Measurements from ENCODE around the gene SPRN.
"Not testable (repeated sequence)": the region's sequence is repeated elsewhere in the genome, so short reads cannot be mapped to it uniquely, and the experiment has no call there.

SPRN gene

GRCh38 chr10:133388973-133389818, 35.2 kb downstream of the SPRN start:
- no peak for DNase-seq (ENCODE audit: low read depth in 2 of 2, low spot score in 1 of 2)

DNA sequence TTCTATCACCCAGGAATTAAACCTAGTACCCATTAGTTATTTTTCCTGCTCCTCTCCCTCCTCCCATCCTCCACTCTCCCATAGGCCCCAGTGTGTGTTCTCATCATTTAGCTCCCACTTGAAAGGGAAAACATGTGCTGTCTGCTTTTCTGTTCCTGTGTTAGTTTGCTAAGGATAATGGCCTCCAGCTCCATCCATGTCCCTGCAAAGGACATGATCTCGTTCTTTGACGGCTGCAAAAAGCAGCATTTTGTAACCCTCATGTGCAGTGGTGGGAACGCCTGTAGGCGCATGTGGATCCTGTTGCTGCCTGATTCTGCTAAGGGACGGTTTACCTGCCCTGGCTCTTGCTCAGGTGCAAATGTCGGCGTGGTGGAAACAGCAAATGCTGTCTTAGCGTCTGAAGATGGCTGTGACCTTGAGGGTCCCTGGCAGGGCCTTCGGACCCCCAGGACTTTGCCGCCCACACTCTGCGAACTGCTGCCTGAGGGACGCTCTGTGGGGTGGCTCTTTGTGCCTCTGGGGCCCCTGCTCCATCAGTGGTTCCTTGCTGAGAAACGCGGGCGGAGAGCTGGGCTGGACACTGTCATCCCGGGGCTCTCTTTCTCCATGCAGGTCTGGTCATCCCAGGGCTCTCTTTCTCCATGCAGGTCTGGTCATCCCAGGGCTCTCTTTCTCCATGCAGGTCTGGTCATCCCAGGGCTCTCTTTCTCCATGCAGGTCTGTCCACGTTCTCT, 36.0 kb downstream of the SPRN start:
- DNase-seq (ENCODE audit: low read depth in 2 of 2, low spot score in 1 of 2): no peak

DNA sequence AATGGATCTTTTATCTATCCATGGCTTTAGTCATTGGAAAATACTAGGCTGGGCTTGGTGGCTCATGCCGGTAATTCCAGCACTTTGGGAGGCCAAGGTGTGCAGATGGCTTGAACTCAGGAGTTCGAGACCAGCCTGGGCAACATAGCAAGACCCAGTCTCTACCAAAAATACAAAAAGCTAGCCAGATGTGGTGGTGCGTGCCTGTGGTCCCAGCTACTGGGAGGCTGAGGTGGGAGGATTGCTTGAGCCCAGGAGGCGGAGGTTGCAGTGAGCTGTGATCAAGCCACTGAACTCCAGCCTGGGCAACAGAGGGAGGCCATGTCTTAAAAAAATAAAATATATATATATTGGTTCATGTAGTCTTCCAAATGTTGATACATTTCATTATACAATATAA, 37.5 kb downstream of the SPRN start:
- DNase-seq (ENCODE audit: low read depth in 2 of 2, low spot score in 1 of 2): not testable (repeated sequence)

DNA sequence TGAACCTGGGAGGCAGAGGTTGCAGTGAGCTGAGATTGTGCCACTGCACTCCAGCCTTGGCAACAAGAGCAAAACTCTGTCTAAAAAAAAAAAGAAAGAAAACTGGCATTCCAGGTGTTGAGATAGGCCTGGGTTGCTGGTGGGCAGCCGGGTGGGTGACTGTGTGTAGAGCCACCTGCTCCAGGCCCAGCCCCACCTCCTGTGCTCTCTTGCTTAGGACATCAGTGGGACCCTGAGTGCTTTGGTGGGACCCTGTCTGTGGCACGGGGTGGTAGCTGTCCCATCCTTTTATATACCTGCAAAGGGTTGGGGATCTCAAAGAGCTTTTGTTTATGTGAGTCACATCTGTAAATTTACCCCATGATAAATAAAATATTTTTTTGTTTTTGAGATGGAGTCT, 39.2 kb downstream of the SPRN start:
- no peak for DNase-seq (ENCODE audit: low read depth in 2 of 2, low spot score in 1 of 2)

GRCh38 chr10:133384071-133384470, 40.4 kb downstream of the SPRN start:
- no peak for DNase-seq (ENCODE audit: low read depth in 2 of 2, low spot score in 1 of 2)

- DNase-seq (ENCODE audit: low read depth in 2 of 2, low spot score in 1 of 2): no peak
Observed at GRCh38 chr10:133383551-133383950, 40.9 kb downstream of the SPRN start.

GRCh38 chr10:133381036-133381435, 43.4 kb downstream of the SPRN start:
- no peak for DNase-seq (ENCODE audit: low read depth in 2 of 2, low spot score in 1 of 2)

DNA sequence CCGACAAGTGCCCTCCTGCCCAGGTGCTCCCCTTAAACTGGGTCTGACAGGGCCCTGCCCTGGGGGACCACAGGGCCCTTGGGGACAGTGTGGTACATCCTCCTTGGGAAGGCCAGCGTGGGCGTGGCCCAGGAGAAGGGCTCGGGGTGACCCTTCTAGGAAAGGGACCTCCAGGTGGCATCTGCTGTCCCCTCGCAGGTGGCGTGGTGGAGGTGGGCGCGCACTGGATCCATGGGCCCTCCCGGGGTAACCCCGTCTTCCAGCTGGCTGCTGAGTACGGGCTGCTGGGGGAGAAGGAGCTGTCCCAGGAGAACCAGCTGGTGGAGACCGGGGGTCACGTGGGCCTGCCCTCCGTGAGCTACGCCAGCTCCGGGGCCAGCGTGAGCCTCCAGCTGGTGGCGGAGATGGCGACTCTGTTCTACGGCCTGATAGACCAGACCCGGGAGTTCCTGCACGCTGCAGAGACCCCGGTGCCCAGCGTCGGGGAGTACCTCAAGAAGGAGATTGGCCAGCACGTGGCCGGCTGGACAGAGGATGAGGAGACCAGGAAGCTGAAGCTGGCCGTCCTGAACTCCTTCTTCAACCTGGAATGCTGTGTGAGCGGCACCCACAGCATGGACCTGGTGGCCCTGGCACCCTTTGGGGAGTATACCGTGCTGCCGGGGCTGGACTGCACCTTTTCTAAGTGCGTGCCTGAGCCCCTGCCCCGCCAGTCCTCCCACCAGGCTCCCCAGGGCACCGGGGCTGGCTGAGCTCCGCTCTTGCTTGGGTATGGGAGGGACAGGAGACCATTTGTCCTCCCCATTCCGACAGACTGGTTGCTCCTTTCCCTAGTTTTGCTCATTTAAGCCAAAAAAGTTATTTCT, 44.4 kb downstream of the SPRN start:
- no peak for DNase-seq (ENCODE audit: low read depth in 2 of 2, low spot score in 1 of 2)

DNA sequence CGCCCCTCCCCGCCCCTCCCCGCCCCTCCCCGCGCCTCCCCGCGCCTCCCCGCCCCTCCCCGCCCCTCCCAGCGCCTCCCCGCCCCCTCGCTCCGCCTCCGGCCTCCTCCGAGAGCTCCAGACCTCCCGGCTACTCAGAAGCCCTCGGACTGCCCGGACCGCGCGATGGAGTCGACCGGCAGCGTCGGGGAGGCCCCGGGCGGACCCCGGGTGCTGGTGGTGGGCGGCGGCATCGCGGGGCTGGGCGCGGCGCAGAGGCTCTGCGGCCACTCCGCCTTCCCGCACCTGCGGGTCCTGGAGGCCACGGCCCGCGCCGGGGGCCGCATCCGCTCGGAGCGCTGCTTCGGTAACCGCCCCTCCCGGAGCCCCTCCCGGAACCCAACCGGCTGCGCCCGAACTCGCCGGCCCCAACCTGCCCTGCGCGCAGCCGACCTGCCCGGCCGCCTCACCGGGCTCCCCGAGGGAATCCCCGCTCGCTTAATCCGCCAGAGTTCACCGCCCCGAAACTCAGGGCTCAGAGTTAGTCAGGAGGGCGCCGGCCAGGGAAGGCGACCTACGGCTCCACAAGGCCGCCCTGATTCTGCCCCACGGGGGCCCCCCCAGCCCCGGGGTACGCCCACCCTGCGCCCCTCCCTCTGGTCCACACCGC, 45.1 kb downstream of the SPRN start, which contains the start of gene PAOX:
Gene PAOX (plus strand): TSS at position 111 of the 649 bp plus-strand sequence. CDS start 55 bp downstream, at position 166.
- peak in 1 of 2 donors; percentile 31 for DNase-seq (ENCODE audit: low read depth in 2 of 2, low spot score in 1 of 2)

DNA sequence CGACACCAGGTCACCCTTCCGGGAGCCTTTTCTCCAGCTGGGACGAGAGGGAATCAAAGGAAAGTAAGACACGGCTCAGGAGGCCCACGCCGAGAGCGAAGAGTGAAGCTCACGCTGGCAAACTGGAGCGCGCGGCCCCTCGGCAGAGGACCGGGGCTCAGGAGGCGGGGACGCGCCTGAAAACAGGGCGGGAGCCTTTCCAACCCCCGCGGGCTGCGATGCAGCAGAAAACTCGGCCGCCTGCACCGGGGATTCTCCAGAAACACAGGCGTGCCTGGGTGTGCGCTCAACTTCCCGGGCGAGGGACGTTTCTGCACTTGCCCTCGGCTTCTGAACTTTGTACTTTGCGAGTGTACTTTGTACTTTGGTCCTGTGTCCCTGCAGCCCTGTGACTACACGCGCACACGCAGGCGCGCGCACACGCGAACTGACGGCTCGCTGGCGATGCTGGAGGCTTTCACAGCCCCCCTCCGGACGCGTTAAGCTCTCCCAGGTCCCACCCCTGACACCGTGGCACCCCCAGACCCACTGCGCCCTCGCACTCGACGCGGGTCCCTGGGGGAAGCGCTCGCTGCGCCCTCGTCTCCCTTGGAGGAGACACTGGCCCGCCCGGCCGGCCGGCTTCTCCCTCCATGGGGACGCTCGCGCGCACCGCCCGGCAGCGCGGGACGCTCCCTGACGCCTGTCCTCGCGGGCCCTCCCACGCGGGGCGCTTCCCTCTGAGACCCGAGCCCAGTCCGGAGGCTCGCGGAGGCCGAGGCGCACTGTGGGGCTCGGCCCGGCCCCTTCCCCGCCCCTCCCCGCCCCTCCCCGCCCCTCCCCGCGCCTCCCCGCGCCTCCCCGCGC, 46.0 kb downstream of the SPRN start:
- peak in 1 of 2 donors; percentile 26 for DNase-seq (ENCODE audit: low read depth in 2 of 2, low spot score in 1 of 2)

DNA sequence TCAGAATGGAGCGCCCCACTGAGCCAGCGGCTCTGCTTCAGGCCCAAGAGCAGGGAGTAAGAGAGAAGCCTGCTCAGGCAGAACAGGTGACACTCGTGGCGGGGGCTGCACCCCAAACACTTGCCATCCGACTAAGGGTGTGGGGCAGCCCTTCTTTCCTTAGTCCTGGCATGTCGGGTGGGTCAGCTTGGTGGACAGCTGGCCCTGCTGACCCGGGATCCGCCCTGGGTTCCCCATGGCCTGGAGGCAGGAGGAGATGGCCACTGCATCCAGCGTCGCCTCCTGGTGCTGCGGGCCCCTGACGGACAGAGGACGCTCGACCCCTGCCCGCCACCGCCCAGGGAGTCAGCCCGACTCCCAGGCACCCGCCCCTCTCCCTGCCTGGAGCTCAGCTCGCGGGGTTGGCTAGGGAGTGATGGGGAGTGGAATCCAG, 46.6 kb downstream of the SPRN start:
- DNase-seq (ENCODE audit: low read depth in 2 of 2, low spot score in 1 of 2): no peak

DNA sequence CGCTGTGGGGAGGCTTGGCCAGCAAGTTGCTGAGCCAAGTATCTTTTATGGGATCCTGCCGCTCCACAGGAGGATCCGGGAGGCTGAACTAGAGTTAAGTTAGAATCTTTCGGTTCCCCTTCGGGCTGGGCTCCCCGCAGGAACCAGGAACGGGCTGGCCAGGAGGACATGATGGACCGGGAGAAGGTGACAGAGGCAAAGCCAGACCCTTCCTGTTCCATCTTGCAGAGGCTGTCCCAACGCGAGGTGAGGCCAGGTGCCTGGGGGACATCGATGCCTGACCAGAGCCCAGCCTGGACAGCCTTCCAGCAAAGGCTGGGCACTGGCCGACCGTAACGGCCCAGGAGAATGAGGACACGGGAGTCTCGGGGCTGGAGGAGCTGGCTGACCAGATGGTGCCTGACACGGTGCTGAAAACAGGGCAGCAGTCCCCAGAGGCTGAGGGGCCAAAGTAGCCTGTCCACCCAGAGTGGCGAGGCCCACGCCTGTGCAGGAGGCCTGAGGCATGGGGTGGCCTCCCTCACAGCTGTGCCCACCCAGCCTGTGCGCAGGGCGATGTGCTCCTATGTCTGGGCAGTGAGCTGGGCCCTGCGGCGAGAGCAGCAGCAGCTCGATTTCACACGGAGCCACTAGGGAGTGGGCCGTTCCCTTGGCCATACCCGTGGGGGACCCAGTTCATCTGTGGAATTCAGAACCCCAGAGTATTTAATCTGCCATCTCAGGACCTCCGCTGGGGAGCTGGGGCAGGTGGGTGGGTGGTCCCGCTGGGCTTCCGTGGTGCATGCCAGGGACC, 47.2 kb downstream of the SPRN start:
- no peak for DNase-seq (ENCODE audit: low read depth in 2 of 2, low spot score in 1 of 2)

DNA sequence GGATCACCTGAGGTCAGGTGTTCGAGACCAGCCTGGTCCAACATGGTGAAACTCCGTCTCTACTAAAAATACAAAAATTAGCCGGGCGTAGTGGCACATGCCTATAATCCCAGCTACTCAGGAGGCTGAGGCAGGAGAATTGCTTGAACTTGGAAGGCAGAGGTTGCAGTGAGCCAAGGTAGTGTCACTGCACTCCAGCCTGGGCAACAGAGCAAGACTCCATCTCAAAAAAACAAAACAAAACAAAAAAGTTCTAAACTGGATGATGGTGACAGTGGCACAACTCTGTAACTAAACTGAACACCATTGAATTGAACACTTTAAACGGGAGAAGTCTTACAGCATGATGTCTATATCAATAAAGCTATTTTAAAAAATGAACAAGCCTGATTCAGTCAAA, 48.2 kb downstream of the SPRN start:
- not testable (repeated sequence) for DNase-seq (ENCODE audit: low read depth in 2 of 2, low spot score in 1 of 2)

DNA sequence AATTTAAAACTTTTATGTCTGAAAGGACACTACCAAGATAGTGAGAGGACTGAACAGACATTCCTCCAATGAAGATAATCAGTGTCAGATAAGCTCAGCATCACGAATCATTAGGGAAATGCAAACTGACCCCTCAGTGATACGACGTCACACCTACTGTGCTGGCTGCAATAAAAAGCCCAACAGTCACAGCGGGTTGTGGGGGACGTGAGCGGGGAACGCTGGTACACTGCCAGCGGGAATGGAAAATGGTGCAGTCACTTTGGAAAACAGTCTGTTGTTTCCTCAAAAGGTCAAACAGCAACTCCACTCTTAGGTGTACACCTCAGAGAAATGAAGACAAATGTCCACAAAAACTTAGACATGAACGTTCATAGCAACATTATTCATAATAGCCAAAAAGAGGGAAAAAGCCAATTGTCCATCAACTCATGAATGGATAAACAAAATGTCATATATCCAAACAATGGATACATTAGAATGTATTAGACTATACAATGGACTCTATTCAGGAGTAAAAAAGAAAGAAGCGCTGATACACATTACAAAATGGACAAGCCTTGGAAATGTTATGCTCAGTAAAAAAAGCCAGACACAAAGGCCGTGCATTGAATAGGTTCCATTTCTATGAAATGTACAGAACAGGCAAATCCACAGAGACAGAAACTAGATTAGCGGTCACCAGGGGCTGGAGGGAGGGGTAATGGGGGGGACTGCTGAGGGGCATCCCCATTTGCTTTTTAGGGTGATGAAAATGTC, 48.9 kb downstream of the SPRN start:
- no peak for DNase-seq (ENCODE audit: low read depth in 2 of 2, low spot score in 1 of 2)

DNA sequence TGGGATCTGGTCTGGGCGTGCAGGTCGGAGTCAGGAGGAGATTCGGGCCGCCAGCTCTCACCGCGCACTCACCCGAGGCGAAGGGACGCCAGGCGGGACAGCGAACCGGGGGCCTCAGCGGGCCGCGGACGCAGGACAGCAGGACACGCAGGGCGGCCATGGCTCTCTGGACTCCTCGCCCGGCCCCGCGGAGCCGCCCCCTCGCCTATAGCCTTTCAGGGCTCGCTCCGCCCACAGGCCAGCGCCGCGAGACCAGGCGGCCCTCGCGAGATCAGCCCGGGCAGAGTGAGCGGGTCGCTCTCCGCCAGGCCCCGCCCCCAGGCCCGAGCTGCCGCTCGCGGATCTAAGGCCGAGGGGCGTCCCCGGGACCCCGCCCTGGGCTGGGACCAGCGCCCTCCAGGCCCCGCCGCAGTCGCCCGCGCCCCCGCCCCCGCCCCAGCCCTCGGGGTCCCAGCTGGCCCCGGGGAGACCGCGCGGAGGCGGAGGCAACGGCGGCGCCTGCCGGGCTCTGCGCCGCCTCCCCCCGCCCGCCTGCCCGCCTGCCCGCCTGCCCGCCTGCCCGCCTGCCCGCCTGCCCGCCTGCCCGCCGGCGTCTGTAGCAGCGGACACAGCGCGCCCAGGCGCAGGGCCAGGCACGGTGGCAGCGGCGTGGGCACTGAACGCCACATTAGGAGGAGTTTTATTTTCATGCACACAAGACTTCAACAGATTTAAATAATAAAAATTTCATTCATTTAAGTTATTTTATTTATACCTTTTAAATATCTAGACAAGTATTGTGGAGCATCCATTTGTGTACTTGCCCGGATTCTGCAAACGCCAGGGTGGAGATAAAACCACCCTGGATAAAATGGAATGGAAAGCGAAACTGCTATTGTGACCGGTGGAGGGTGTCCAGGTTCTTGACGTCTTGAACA, 51.0 kb downstream of the SPRN start, which contains the start of gene ECHS1:
Gene ECHS1 (minus strand): TSS at position 181 of the 917 bp plus-strand sequence. CDS start 21 bp downstream, at position 160.
- peak; percentile 81 to 84 for DNase-seq (ENCODE audit: low read depth in 2 of 2, low spot score in 1 of 2)

DNA sequence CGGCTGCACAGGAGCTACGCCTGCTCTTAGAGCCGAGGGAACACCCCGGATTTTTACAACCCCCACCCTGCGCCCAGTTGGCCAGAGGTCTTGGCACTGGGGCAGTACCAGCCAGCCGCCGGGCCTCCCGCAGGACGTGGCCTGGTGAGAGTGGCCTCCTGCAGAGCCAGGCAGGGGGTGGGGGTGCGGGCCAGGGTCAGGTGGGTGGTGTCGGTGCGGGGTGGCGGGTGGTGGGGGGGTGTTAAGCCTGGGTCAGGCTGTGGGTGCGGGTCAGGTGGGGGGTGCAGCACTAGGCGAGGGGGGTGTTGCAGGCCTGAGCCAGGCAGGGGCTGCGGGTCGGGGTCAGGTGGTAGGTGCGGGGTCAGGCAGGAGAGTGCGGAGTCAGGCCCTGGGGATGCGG, 51.9 kb downstream of the SPRN start:
- DNase-seq (ENCODE audit: low read depth in 2 of 2, low spot score in 1 of 2): no peak

Data from stimulated activated CD8-positive, alpha-beta memory T cell treated with anti-CD3 and anti-CD28 coated beads, Interleukin-4, amount 100 ng/mL, for 1 hour (primary cell).